SIG-M5 treated with dmso at 0.1 percent for 504 hours (cell line): ENCODE measurements around the gene RUVBL1.

Source experiments
- DNase-seq: peaks from one replicate; lab custom pipeline; 2025; ENCODE audit not compliant: unreplicated experiment; lab: John Stamatoyannopoulos, UW

The RUVBL1 gene

GRCh38 chr3:128036119-128036518, 87.5 kb downstream of the RUVBL1 start:
- no peak for DNase-seq

- DNase-seq = no peak
Observed at GRCh38 chr3:128033102-128033501, 90.5 kb downstream of the RUVBL1 start.
